ENCODE results near the gene PAK2.
A peak's percentile ranks its signal among the peaks of the same experiment; 100 is the strongest.
"Not testable (repeated sequence)": the region's sequence is repeated elsewhere in the genome, so short reads cannot be mapped to it uniquely, and the experiment has no call there.

The PAK2 gene

DNA sequence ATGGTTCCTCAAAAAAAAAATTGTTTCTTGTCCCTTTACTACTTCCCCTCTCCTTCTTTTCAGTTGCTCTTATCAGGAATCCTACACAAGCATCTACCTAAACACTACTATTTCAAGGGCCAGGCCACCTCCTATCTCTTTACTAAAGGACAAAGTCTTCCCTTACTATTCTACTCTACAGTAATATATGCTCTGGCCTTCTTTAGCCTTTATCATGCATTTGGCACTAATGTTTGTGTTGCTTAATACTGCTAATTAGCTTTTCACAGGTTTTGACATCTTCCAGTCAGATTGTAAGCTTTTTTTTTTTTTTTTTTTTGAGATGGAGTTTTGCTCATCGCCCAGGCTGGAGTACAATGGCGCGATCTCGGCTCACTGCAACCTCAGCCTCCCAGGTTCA, 32.9 kb upstream of the PAK2 start:
- Histone ChIP-seq H3K27me3 (ENCODE audit: control insufficient read depth, insufficient read depth, low read length) (no peaks in the 10 kb centered on the region), H3K4me3 (ENCODE audit: low read length) (no peak overlapping the region), H3K4me1 (ENCODE audit: control insufficient read depth, insufficient read depth, low read length) (no peaks in the 10 kb centered on the region), H3K9me3 (ENCODE audit: control insufficient read depth, insufficient read depth, low read length) (no peaks in the 10 kb centered on the region), H3K27ac (ENCODE audit: low read length) (no peak overlapping the region), H3K36me3 (ENCODE audit: control insufficient read depth, insufficient read depth, low read length) (no peaks in the 10 kb centered on the region)
- WGBS (ENCODE audit: insufficient coverage, insufficient read length), result no CpG with 5 or more reads among the region's 4 CpGs
- no peak for DNase-seq (ENCODE audit: low read depth, low spot score)

DNA sequence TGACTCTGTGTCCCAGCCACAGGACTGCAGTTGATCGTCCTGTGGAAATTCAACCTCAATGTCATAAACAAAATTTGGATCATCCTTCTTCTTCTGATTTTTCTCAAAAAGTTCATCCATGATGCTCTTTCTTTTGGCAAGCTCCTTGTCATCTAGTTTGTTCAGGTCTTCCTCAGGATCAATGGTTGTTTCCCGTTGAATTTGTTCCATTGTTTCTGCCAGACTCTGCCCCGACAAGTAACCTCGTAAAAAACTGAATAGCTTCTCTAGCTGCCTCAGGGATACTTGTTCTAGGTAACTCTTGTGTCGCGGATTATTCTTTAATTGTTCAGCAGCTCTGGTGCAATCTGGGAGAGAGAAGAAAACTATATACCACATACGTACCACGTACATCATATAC, 32.1 kb upstream of the PAK2 start:
- no peak overlapping the region for H3K27ac ChIP-seq (ENCODE audit: low read length)
- no peaks in the 10 kb centered on the region for H3K9me3 ChIP-seq (ENCODE audit: control insufficient read depth, insufficient read depth, low read length)
- no CpG with 5 or more reads among the region's 8 CpGs for WGBS (ENCODE audit: insufficient coverage, insufficient read length)
- H3K27me3 ChIP-seq (ENCODE audit: control insufficient read depth, insufficient read depth, low read length), result no peaks in the 10 kb centered on the region
- H3K4me1 ChIP-seq (ENCODE audit: control insufficient read depth, insufficient read depth, low read length), result no peaks in the 10 kb centered on the region
- no peaks in the 10 kb centered on the region for H3K36me3 ChIP-seq (ENCODE audit: control insufficient read depth, insufficient read depth, low read length)
- H3K4me3 ChIP-seq (ENCODE audit: low read length), result no peak overlapping the region
- DNase-seq (ENCODE audit: low read depth, low spot score), result no peak

DNA sequence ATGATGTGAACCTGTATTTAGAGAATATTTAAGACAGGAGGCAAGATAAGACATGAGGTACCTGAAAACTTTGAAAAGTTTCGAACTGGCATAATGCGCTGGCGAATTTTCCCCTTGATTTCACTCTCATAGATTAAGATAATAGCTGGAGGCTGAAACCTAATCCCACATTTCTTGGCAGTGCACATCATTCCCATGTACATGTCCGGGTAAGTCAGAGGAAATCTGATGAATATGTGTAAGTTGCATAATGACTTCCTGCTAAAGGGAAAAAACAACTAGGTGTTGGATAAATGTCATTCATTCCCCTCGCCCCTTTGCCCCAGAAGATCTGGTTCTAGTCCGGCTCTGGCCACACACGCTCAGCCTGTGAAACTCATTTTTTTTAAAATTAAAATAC, 31.2 kb upstream of the PAK2 start:
- H3K27me3 ChIP-seq (ENCODE audit: control insufficient read depth, insufficient read depth, low read length), result no peaks in the 10 kb centered on the region
- no peaks in the 10 kb centered on the region for H3K9me3 ChIP-seq (ENCODE audit: control insufficient read depth, insufficient read depth, low read length)
- H3K36me3 ChIP-seq (ENCODE audit: control insufficient read depth, insufficient read depth, low read length), result no peaks in the 10 kb centered on the region
- no peak overlapping the region for H3K27ac ChIP-seq (ENCODE audit: low read length)
- H3K4me1 ChIP-seq (ENCODE audit: control insufficient read depth, insufficient read depth, low read length), result no peaks in the 10 kb centered on the region
- H3K4me3 ChIP-seq (ENCODE audit: low read length), result no peak overlapping the region
- no peak for DNase-seq (ENCODE audit: low read depth, low spot score)
- WGBS (ENCODE audit: insufficient coverage, insufficient read length), result no CpG with 5 or more reads among the region's 7 CpGs

DNA sequence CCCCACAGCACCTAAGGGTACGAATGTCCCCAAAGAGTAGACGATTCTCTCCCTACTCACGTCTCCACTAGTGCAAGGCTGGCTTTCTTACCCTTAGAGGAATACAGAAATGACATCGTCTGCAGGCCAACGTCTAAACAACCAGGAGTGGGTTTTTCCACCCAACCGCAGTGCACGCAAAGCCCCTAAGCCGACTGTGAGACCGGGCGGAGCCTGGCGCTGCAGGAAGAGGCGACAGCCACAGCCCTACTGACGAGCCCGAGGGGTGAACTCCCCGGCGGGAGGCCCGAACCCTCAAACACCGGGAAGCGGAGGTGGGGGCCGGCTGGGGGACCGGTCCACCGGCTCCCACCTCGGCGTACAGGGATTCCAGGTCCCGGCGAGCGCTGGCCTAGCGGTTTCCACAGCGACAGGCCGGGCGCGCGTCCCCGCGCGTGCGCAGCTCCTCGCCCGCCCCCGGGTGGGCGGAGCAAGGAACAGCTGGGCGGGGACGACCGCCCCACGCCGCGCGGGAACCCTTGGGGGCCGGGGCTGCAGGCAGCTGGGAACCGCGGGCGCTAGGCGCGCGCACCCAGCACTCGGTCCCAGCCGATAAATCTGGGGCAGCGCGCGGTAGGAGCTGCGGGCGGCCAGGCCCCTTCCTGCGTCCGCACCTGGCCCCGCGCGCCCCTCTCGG, 27.7 kb upstream of the PAK2 start, which contains the start of the genes CEP19 and PIGX:
Gene CEP19 (minus strand): TSS at position 413 of the 676 bp plus-strand sequence. CDS start 3,593 bp downstream, outside the sequence.
Gene PIGX (plus strand): TSS at position 540 of the 676 bp plus-strand sequence.
- no peak for DNase-seq (ENCODE audit: low read depth, low spot score)
- H3K36me3 ChIP-seq (ENCODE audit: control insufficient read depth, insufficient read depth, low read length), result no peaks in the 10 kb centered on the region
- H3K27me3 ChIP-seq (ENCODE audit: control insufficient read depth, insufficient read depth, low read length), result no peaks in the 10 kb centered on the region
- WGBS (ENCODE audit: insufficient coverage, insufficient read length), result no CpG with 5 or more reads among the region's 68 CpGs
- H3K27ac ChIP-seq (ENCODE audit: low read length), result no peak within 1 kb of the TSS
- H3K4me3 ChIP-seq (ENCODE audit: low read length), result peak within 1 kb of the TSS; percentile 97
- H3K9me3 ChIP-seq (ENCODE audit: control insufficient read depth, insufficient read depth, low read length), result no peaks in the 10 kb centered on the region
- no peaks in the 10 kb centered on the region for H3K4me1 ChIP-seq (ENCODE audit: control insufficient read depth, insufficient read depth, low read length)

DNA sequence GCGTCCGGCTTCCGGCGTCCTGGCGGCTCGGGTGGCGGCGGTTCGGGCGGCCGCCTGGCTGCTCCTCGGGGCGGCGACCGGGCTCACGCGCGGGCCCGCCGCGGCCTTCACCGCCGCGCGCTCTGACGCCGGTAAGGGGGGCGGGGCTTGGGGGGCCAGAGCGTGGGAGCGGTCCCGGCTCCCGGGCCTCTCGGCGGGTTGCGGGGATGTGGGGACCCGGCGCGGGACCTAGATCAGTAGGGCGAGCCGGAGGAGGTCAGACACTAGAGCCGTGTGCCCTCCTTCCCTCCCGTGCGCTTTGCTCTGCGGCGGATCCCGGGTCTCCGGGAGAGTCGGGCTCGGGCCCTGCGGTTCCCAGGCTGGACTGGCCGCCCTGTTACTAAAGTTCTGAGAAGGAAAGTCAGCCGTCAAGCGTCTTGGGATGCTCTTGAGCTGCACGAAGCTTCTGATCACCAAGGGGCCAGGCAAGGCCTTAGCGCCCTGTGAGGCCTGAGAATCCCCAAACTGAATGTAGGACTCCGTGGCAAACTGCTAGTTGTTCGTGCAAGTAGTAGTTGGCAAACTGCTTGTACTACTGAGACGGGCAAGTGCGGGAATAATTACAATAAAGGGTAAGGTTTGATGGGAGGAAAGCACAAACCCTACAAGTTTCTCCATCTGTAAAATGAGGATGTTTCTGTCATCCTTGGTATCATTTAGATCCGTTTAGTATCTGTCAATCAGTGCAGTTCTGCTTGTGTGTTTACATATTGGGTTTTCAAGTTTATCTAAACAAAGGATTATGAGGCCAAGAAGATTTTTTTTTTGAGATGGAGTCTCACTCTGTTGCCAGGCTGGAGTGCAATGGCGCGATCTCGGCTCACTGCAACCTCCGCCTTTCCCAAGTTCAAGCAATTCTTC, 26.9 kb upstream of the PAK2 start:
- H3K4me1 ChIP-seq (ENCODE audit: control insufficient read depth, insufficient read depth, low read length), result no peaks in the 10 kb centered on the region
- no peak for DNase-seq (ENCODE audit: low read depth, low spot score)
- H3K27ac ChIP-seq (ENCODE audit: low read length), result no peak overlapping the region
- no peaks in the 10 kb centered on the region for H3K36me3 ChIP-seq (ENCODE audit: control insufficient read depth, insufficient read depth, low read length)
- no peaks in the 10 kb centered on the region for H3K27me3 ChIP-seq (ENCODE audit: control insufficient read depth, insufficient read depth, low read length)
- peak overlapping the region; percentile 97 for H3K4me3 ChIP-seq (ENCODE audit: low read length)
- WGBS (ENCODE audit: insufficient coverage, insufficient read length), result no CpG with 5 or more reads among the region's 64 CpGs
- H3K9me3 ChIP-seq (ENCODE audit: control insufficient read depth, insufficient read depth, low read length), result no peaks in the 10 kb centered on the region

DNA sequence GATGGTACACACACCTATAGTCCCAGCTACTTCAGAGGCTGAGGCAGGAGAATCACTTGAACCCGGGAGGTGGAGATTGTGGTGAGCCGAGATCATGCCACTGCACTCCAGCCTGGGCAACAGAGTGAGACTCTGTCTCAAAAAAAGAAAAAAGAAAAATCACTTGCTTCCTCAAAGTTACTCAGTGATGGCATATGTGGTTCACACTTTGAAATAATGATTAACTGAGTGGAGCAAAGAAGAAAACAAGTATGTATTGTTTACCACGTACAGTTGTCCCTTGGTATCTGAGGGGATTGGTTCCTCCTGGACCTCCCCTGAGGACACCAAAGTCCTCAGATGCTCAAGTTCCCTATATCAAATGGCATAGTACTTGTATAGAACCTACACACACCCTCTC, 22.5 kb upstream of the PAK2 start:
- not testable (repeated sequence) for H3K4me3 ChIP-seq (ENCODE audit: low read length); H3K27me3 ChIP-seq (ENCODE audit: control insufficient read depth, insufficient read depth, low read length); H3K36me3 ChIP-seq (ENCODE audit: control insufficient read depth, insufficient read depth, low read length); H3K27ac ChIP-seq (ENCODE audit: low read length); H3K9me3 ChIP-seq (ENCODE audit: control insufficient read depth, insufficient read depth, low read length); DNase-seq (ENCODE audit: low read depth, low spot score); H3K4me1 ChIP-seq (ENCODE audit: control insufficient read depth, insufficient read depth, low read length)
- no CpG with 5 or more reads among the region's 3 CpGs for WGBS (ENCODE audit: insufficient coverage, insufficient read length)

DNA sequence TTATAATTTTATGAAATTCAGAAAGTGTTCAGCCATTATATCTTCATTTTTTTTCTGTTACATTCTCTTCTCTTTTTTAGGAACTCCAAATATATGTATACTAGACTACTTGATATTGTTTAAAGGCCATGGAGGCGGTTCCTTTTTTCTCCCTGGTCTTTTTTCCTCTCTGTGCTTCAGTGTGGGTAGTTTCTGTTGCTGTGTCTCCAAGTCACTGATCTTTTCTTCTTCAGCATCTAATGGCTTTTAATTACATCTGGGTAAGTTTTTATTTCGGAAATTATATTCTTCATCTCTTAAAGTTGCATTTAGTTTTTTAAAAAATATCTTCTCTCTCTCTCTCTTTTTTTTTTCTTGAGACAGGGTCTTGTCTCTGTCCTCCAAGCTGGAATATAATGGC, 18.6 kb upstream of the PAK2 start:
- H3K36me3 ChIP-seq (ENCODE audit: control insufficient read depth, insufficient read depth, low read length), result no peaks in the 10 kb centered on the region
- no peaks in the 10 kb centered on the region for H3K4me1 ChIP-seq (ENCODE audit: control insufficient read depth, insufficient read depth, low read length)
- no peaks in the 10 kb centered on the region for H3K9me3 ChIP-seq (ENCODE audit: control insufficient read depth, insufficient read depth, low read length)
- DNase-seq (ENCODE audit: low read depth, low spot score), result no peak
- H3K27ac ChIP-seq (ENCODE audit: low read length), result no peak overlapping the region
- WGBS (ENCODE audit: insufficient coverage, insufficient read length), result no CpG with 5 or more reads among the region's 2 CpGs
- no peaks in the 10 kb centered on the region for H3K27me3 ChIP-seq (ENCODE audit: control insufficient read depth, insufficient read depth, low read length)
- H3K4me3 ChIP-seq (ENCODE audit: low read length), result no peak overlapping the region

DNA sequence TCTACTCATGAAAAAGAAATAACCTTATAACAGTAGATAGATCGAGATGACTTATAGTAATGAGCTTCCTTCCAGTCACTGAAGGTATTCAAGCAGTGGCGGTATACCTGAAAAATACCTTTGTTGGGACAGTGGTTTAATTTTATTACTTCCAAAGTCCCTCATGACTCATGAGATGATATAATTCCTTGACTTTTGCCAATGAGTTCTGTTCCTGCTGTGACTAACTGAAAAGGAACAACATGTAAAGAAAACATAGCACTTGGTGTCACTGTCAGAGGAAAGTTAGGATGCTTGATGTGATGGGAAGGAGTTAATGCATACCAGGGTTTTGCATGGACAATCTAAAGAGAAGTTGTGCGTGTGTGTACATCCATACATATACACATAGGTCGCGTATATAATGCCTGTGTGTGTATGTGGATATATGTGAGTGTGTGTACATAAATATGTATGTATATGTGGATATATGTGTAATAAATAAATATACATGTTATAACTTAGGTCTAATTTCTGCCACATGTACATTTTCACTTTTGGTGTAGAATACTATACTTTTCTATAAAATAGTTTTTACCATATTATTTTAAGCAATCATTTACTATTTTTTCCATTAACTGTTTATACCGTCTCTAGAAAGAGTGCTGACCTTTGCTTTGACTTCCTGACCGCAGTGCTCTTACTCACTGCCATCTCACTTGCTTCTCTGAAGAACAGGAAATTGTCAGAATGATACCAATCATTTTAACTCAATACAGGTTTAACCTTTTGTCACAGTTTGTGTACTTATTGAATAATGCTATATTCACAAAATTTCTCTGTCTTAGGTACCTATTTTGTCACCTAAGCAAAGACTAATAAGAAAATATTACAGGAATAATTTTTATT, 12.6 kb upstream of the PAK2 start:
- Histone ChIP-seq H3K36me3 (ENCODE audit: control insufficient read depth, insufficient read depth, low read length) (no peaks in the 10 kb centered on the region), H3K27me3 (ENCODE audit: control insufficient read depth, insufficient read depth, low read length) (no peaks in the 10 kb centered on the region), H3K4me3 (ENCODE audit: low read length) (no peak overlapping the region), H3K4me1 (ENCODE audit: control insufficient read depth, insufficient read depth, low read length) (no peaks in the 10 kb centered on the region), H3K9me3 (ENCODE audit: control insufficient read depth, insufficient read depth, low read length) (no peaks in the 10 kb centered on the region), H3K27ac (ENCODE audit: low read length) (no peak overlapping the region)
- DNase-seq (ENCODE audit: low read depth, low spot score), result no peak
- WGBS (ENCODE audit: insufficient coverage, insufficient read length), result no CpG with 5 or more reads among the region's 7 CpGs

DNA sequence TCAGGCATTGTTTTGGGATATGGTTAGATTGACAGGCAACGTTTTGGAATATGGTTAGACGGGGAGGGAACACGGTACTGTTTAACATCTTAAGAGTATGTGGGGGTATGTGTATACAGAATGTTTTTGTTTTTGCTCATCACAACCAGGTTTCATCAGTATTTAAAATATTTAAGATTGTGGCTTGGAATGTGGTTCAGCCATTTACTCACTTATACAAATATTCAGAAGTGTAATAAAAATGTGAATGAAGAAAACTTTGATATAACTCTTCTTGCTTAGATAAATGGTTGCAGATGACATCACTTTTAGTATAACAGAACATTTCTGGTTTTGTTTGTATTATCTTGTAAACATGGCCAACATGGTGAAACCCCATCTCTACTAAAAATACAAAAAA, 3.9 kb upstream of the PAK2 start:
- no peaks in the 10 kb centered on the region for H3K4me1 ChIP-seq (ENCODE audit: control insufficient read depth, insufficient read depth, low read length)
- no peak for DNase-seq (ENCODE audit: low read depth, low spot score)
- no peak overlapping the region for H3K27ac ChIP-seq (ENCODE audit: low read length)
- H3K36me3 ChIP-seq (ENCODE audit: control insufficient read depth, insufficient read depth, low read length), result no peaks in the 10 kb centered on the region
- H3K27me3 ChIP-seq (ENCODE audit: control insufficient read depth, insufficient read depth, low read length), result no peaks in the 10 kb centered on the region
- no peak overlapping the region for H3K4me3 ChIP-seq (ENCODE audit: low read length)
- no CpG with 5 or more reads among the region's 3 CpGs for WGBS (ENCODE audit: insufficient coverage, insufficient read length)
- no peaks in the 10 kb centered on the region for H3K9me3 ChIP-seq (ENCODE audit: control insufficient read depth, insufficient read depth, low read length)
